SK-N-SH (cell line): ENCODE data around the gene STRIT1. TPM values are rescaled to one million over a fixed set of nuclear protein-coding genes. Genes with fewer than 3 reads are reported as not detected.

Experiments
- CTCF ChIA-PET: fragments of 300-600, 350-600 bp; formaldehyde crosslinking; extraction: SDS; loops from one replicate; lab custom pipeline; 2021; lab: Yijun Ruan, JAX
- POLR2A ChIA-PET: fragments of 350-600 bp; sonication (Branson Sonifier 250); formaldehyde crosslinking; extraction: SDS; loops from one replicate; lab custom pipeline; 2020; ENCODE audit warnings: antibody characterized with exemption, inconsistent platforms; lab: Yijun Ruan, JAX
- DNase-seq: peaks from one replicate; pipeline ENCODE4 v3.0.0; 2012
- H2AFZ ChIP-seq: fragments of 200-600 bp; sonication (generic); 2 replicates; pipeline ENCODE4 v1.8.1; 2016; ENCODE audit warnings: antibody characterized with exemption, mild to moderate bottlenecking, low read depth
- H3F3A ChIP-seq: fragments of 200-600 bp; sonication (generic); replicated peaks from 2 replicates; pipeline ENCODE3; 2016; ENCODE audit warnings: antibody characterized with exemption, mild to moderate bottlenecking; ENCODE audit not compliant: insufficient read depth
- H3K27ac ChIP-seq, 2 experiments: fragments of 200-500 bp in 1 of 2; fragments of 200-600 bp in 1 of 2; sonication (Bioruptor generic) in 1 of 2; sonication (generic), shearing (Covaris generic) in 1 of 2; 2 replicates each; pipeline versions ENCODE4 v1.5.1 to v1.6.1; 2014 to 2016; ENCODE audit warnings: low read depth in 2 of 2, inconsistent platforms in 1 of 2, low read length in 1 of 2, mild to moderate bottlenecking in 1 of 2, mixed read lengths in 1 of 2
- H3K27me3 ChIP-seq: fragments of 200-600 bp; sonication (generic), shearing (Covaris generic); 2 replicates; pipeline ENCODE4 v1.6.1; 2016; ENCODE audit warnings: mixed run types; ENCODE audit not compliant: insufficient read depth
- H3K36me3 ChIP-seq, 2 experiments: fragments of 200-500 bp in 1 of 2; fragments of 200-600 bp in 1 of 2; sonication (Bioruptor generic) in 1 of 2; sonication (generic) in 1 of 2; replicated peaks in 1 of 2; 2 replicates each; pipeline versions ENCODE3 to v1.5.1; 2014 to 2016; ENCODE audit warnings: low read length in 1 of 2, mild to moderate bottlenecking in 1 of 2; ENCODE audit not compliant: insufficient read depth in 2 of 2, control insufficient read depth in 1 of 2
- H3K4me1 ChIP-seq, 2 experiments: fragments of 200-500 bp in 1 of 2; fragments of 200-600 bp in 1 of 2; sonication (Bioruptor generic) in 1 of 2; sonication (generic), shearing (Covaris generic) in 1 of 2; 2 replicates each; pipeline versions ENCODE4 v1.5.1 to v1.6.1; 2014 to 2016; ENCODE audit warnings: low read depth in 1 of 2, low read length in 1 of 2, mixed run types in 1 of 2; ENCODE audit not compliant: insufficient read depth in 2 of 2, control insufficient read depth in 1 of 2
- H3K4me2 ChIP-seq: fragments of 200-600 bp; sonication (generic), shearing (Covaris generic); 2 replicates; pipeline ENCODE4 v1.6.1; 2017; ENCODE audit warnings: mixed run types
- H3K4me3 ChIP-seq, 2 experiments: fragments of 200-500 bp in 1 of 2; fragments of 200-600 bp in 1 of 2; sonication (Bioruptor generic) in 1 of 2; sonication (generic), shearing (Covaris generic) in 1 of 2; 2 replicates each; pipeline versions ENCODE4 v1.5.1 to v1.8.1; 2014 to 2016; ENCODE audit warnings: low read depth in 2 of 2, inconsistent platforms in 1 of 2, low read length in 1 of 2, mild to moderate bottlenecking in 1 of 2, mixed read lengths in 1 of 2, moderate library complexity in 1 of 2
- H3K79me2 ChIP-seq: fragments of 200-600 bp; sonication (generic); 2 replicates; pipeline ENCODE4 v1.8.1; 2017; ENCODE audit warnings: mild to moderate bottlenecking; ENCODE audit not compliant: insufficient read depth
- H3K9ac ChIP-seq: fragments of 200-600 bp; sonication (generic); 2 replicates; pipeline ENCODE4 v1.6.1; 2017; ENCODE audit warnings: mixed run types
- H3K9me2 ChIP-seq: fragments of 200-600 bp; sonication (generic); 2 replicates; pipeline ENCODE4 v1.6.1; 2017; ENCODE audit warnings: mixed run types
- H3K9me3 ChIP-seq: fragments of 200-600 bp; sonication (generic); 2 replicates; pipeline ENCODE4 v1.6.1; 2017; ENCODE audit warnings: mixed run types, mild to moderate bottlenecking, moderate library complexity
- H4K20me1 ChIP-seq: fragments of 200-600 bp; sonication (generic); 2 replicates; pipeline ENCODE4 v1.6.1; 2017; ENCODE audit warnings: mild to moderate bottlenecking, mixed run types; ENCODE audit not compliant: insufficient read depth
- CHD2 ChIP-seq: fragments of 150-350 bp; IDR thresholded peaks from 2 replicates; pipeline ENCODE4 v1.6.1; 2018; ENCODE audit warnings: low read length; ENCODE audit not compliant: partially characterized antibody
- CTCF ChIP-seq: fragments of 200-600 bp; sonication (generic); IDR thresholded peaks from 2 replicates; pipeline ENCODE4 v1.6.1; 2017; ENCODE audit warnings: antibody characterized with exemption, mild to moderate bottlenecking, moderate library complexity
- ELF1 ChIP-seq: IDR thresholded peaks from 2 replicates; pipeline ENCODE4 v1.4.0; 2012
- EP300 ChIP-seq, 2 experiments: IDR thresholded peaks; 2 replicates each; pipeline versions ENCODE4 v1.4.0 to v1.6.1; 2012; ENCODE audit warnings: borderline replicate concordance in 1 of 2, low read depth in 1 of 2, low read length in 1 of 2
- EZH2phosphoT487 ChIP-seq: fragments of 200-600 bp; sonication (generic); IDR thresholded peaks from 2 replicates; pipeline ENCODE4 v1.6.1; 2017; ENCODE audit warnings: low read depth, mixed run types, mild to moderate bottlenecking, antibody characterized with exemption, moderate library complexity, borderline replicate concordance
- FOXJ3 ChIP-seq: sonication (generic); formaldehyde crosslinking; IDR thresholded peaks from 2 replicates; pipeline ENCODE4 v1.5.1; 2020; ENCODE audit warnings: mild to moderate bottlenecking, missing genetic modification reagents
- FOXM1 ChIP-seq: IDR thresholded peaks from 2 replicates; pipeline ENCODE4 v1.4.0; 2012; ENCODE audit warnings: low read depth, mild to moderate bottlenecking
- GATA2 ChIP-seq: sonication (generic); formaldehyde crosslinking; IDR thresholded peaks from 2 replicates; pipeline ENCODE4 v1.5.0; 2020; ENCODE audit warnings: mild to moderate bottlenecking, missing genetic modification reagents
- MEF2A ChIP-seq: IDR thresholded peaks from 2 replicates; pipeline ENCODE4 v1.4.0; 2012; ENCODE audit warnings: low read depth, borderline replicate concordance
- NFIC ChIP-seq: IDR thresholded peaks from 2 replicates; pipeline ENCODE4 v1.4.0; 2012; ENCODE audit warnings: borderline replicate concordance
- POLR2AphosphoS5 ChIP-seq: IDR thresholded peaks from 2 replicates; pipeline ENCODE4 v1.6.1; 2012; ENCODE audit warnings: low read depth, low read length
- RXRA ChIP-seq: IDR thresholded peaks from 2 replicates; pipeline ENCODE4 v1.4.0; 2012; ENCODE audit warnings: low read depth, mild to moderate bottlenecking, borderline replicate concordance
- SMC3 ChIP-seq: IDR thresholded peaks from 2 replicates; pipeline ENCODE4 v1.6.1; 2012; ENCODE audit warnings: low read depth, low read length, improper control_type of control experiment
- YY1 ChIP-seq: IDR thresholded peaks from 2 replicates; pipeline ENCODE4 v1.4.0; 2012; ENCODE audit warnings: low read depth, mild to moderate bottlenecking
- ZBTB33 ChIP-seq: IDR thresholded peaks from 2 replicates; pipeline ENCODE4 v1.4.0; 2012; ENCODE audit warnings: low read depth, borderline replicate concordance
- WGBS: methylation state at CpG from one replicate; pipeline ENCODE4 v1.1.6; 2017; ENCODE audit warnings: low lambda C conversion rate; 5-methylcytosine and 5-hydroxymethylcytosine counted together
- polyA plus RNA-seq, 3 experiments: library from polyadenylated mRNA; depleted of rRNA; stranded (reverse); fragments of >200 nt; gene quantifications; 2 replicates each; pipeline ENCODE4 v1.2.3, GENCODE V29; 2012
- TF ChIP-seq, protein P1 (sequence below): IDR thresholded peaks from 2 replicates; pipeline ENCODE4; 2012
- TF ChIP-seq, protein P2 (sequence below): fragments of 150-350 bp; IDR thresholded peaks from 2 replicates; pipeline ENCODE4 v1.6.1; 2017; ENCODE audit warnings: antibody characterized with exemption, low read length, low read depth, borderline replicate concordance

Gene STRIT1
- polyA plus RNA-seq, 1 of the 3 experiments (the other 2 are of a cell fraction): not detected

- Histone ChIP-seq H3K4me3 (no peak overlapping the region), H4K20me1 (no peaks in the 10 kb centered on the region), H3K9me2 (no peaks in the 10 kb centered on the region), H3K36me3 (no peaks in the 10 kb centered on the region)
- no peak for TF ChIP-seq FOXJ3 (CRISPR knock-in tag)
- TF ChIP-seq, protein P1, sequence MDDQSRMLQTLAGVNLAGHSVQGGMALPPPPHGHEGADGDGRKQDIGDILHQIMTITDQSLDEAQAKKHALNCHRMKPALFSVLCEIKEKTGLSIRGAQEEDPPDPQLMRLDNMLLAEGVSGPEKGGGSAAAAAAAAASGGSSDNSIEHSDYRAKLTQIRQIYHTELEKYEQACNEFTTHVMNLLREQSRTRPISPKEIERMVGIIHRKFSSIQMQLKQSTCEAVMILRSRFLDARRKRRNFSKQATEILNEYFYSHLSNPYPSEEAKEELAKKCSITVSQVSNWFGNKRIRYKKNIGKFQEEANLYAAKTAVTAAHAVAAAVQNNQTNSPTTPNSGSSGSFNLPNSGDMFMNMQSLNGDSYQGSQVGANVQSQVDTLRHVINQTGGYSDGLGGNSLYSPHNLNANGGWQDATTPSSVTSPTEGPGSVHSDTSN: no peak
- TF ChIP-seq CTCF: no peak
- TF ChIP-seq, protein P2, sequence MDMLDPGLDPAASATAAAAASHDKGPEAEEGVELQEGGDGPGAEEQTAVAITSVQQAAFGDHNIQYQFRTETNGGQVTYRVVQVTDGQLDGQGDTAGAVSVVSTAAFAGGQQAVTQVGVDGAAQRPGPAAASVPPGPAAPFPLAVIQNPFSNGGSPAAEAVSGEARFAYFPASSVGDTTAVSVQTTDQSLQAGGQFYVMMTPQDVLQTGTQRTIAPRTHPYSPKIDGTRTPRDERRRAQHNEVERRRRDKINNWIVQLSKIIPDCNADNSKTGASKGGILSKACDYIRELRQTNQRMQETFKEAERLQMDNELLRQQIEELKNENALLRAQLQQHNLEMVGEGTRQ: no peak
- no peak for TF ChIP-seq SMC3
- TF ChIP-seq GATA2 (CRISPR knock-in tag): no peak
- no peak for TF ChIP-seq EZH2phosphoT487
- no peak for TF ChIP-seq NFIC
- no peak for TF ChIP-seq ELF1
- TF ChIP-seq YY1: no peak
- TF ChIP-seq FOXM1: no peak
- no peak for TF ChIP-seq POLR2AphosphoS5
- no peak for TF ChIP-seq RXRA
- no peak for TF ChIP-seq CHD2
- no peak for TF ChIP-seq EP300 (IDR thresholded peaks at IDR 0.05; ENCODE audit: borderline replicate concordance in 1 of 2, low read depth in 1 of 2, low read length in 1 of 2)
- TF ChIP-seq MEF2A: no peak
- TF ChIP-seq ZBTB33: no peak
- TF ChIP-seq, all 33 proteins: peak for 0
- POLR2A ChIA-PET: no interaction called here
- no peaks in the 10 kb centered on the region for H3K9me3 ChIP-seq
- H3K27ac ChIP-seq: no peak overlapping the region
- DNase-seq: no peak
- no peak overlapping the region for H3K4me2 ChIP-seq
- H3K27me3 ChIP-seq: no peaks in the 10 kb centered on the region
- H3K9ac ChIP-seq: no peak overlapping the region
- CTCF ChIA-PET: interaction anchor here (0.9 kb wide), 1 partner anchor 75 kb away, joined by 3 read pairs; no protein-coding TSS in a partner anchor
- H3K79me2 ChIP-seq: no peaks in the 10 kb centered on the region
- H2AFZ ChIP-seq: no peak overlapping the region
- WGBS: 17% methylated on average over 1 of the region's 1 CpG
- H3F3A ChIP-seq: no peaks in the 10 kb centered on the region
- H3K4me1 ChIP-seq: no peaks in the 10 kb centered on the region; a peak in 1 of 4 replicates
Measured at GRCh38 chr3:155248531-155249187, 44.8 kb downstream of the STRIT1 start.
